OCI-LY3 (cell line): ENCODE measurements around the gene TOMM70.
"Not testable (repeated sequence)": the region's sequence is repeated elsewhere in the genome, so short reads cannot be mapped to it uniquely, and the experiment has no call there.

Experiments
- CTCF ChIP-seq: fragments of 200-600, 300-600 bp; sonication (generic); IDR thresholded peaks from 2 replicates; pipeline ENCODE4 v1.5.1; 2014; ENCODE audit warnings: antibody characterized with exemption, low read length, low read depth
- EZH2phosphoT487 ChIP-seq: fragments of 200-600 bp; shearing (Covaris generic); IDR thresholded peaks from 2 replicates; pipeline ENCODE4 v1.6.1; 2018; ENCODE audit warnings: antibody characterized with exemption, mixed run types, low read depth

GRCh38 chr3:100447067-100447466, 46.2 kb upstream of the TOMM70 start:
- not testable (repeated sequence) for TF ChIP-seq CTCF, EZH2phosphoT487
